Activated CD4-positive, alpha-beta memory T cell treated with anti-CD3 and anti-CD28 coated beads for 36 hours (primary cell): ENCODE data around the gene DUSP10. TPM values are rescaled to one million over a fixed set of nuclear protein-coding genes. Genes with fewer than 3 reads are reported as not detected.

Experiments
- CTCF ChIA-PET: fragments of 350-600 bp; sonication (Branson Sonifier 250); formaldehyde crosslinking; loops from one replicate; lab custom pipeline; 2021; ENCODE audit warnings: antibody characterized with exemption, inconsistent platforms; lab: Charles Lee
- POLR2A ChIA-PET: fragments of 350-600 bp; sonication (Branson Sonifier 250); formaldehyde crosslinking; loops from one replicate; lab custom pipeline; 2021; ENCODE audit warnings: antibody characterized with exemption; lab: Charles Lee
- DNase-seq: peaks from one replicate; pipeline ENCODE4 v3.0.0-alpha.2; 2020
- H3K27ac Mint-ChIP-seq: one replicate; pipeline ENCODE4 v1.8.0; 2021; ENCODE audit warnings: mixed read lengths
- H3K27me3 Mint-ChIP-seq: one replicate; pipeline ENCODE4 v1.8.0; 2021; ENCODE audit warnings: mixed read lengths
- H3K36me3 Mint-ChIP-seq: one replicate; pipeline ENCODE4 v1.8.0; 2021; ENCODE audit warnings: mixed read lengths
- H3K4me1 Mint-ChIP-seq: one replicate; pipeline ENCODE4 v1.8.0; 2021; ENCODE audit warnings: low read depth, mixed read lengths
- H3K4me3 Mint-ChIP-seq: one replicate; pipeline ENCODE4 v1.8.0; 2021; ENCODE audit warnings: mild to moderate bottlenecking, mixed read lengths
- H3K9me3 Mint-ChIP-seq: one replicate; pipeline ENCODE4 v1.8.0; 2021; ENCODE audit warnings: mixed read lengths
- intact Hi-C: fragments of 100-400 bp; cut with micrococcal nuclease; formaldehyde crosslinking; loops from one replicate; pipeline ENCODE4 v1.15.1; 2023
- total RNA-seq, 2 experiments: library from RNA; stranded (reverse); gene quantifications; one replicate each; pipeline ENCODE4 v1.2.3, GENCODE V29; 2021

Gene DUSP10
- total RNA-seq, 2 experiments from 2014 or later = 8.8 to 8.9 TPM

- Mint-ChIP-seq H3K27ac (peak overlapping the region; percentile 79), H3K9me3 (no peaks in the 10 kb centered on the region), H3K4me1 (peaks cover 76% of the 10 kb centered on the region), H3K36me3 (no peaks in the 10 kb centered on the region), H3K4me3 (peak overlapping the region; percentile 21), H3K27me3 (no peaks in the 10 kb centered on the region)
- intact Hi-C loops = loop anchor here (1.0 kb wide), 1 partner anchor 52 kb away; no protein-coding TSS in a partner anchor
- ChIA-PET POLR2A (interaction anchor here (1.2 to 2.8 kb wide), 6 partner anchors 17 to 62 kb away, joined by 4 to 12 read pairs (median 6); partner anchors contain the start of gene DUSP10), CTCF (interaction anchor here (1.6 to 2.2 kb wide), 2 partner anchors 12 to 35 kb away, joined by 3 to 4 read pairs; no protein-coding TSS in a partner anchor)
- no peak for DNase-seq
These were observed 36.2 kb upstream of the DUSP10 start for GRCh38 chr1:221778125-221778524.

DNA sequence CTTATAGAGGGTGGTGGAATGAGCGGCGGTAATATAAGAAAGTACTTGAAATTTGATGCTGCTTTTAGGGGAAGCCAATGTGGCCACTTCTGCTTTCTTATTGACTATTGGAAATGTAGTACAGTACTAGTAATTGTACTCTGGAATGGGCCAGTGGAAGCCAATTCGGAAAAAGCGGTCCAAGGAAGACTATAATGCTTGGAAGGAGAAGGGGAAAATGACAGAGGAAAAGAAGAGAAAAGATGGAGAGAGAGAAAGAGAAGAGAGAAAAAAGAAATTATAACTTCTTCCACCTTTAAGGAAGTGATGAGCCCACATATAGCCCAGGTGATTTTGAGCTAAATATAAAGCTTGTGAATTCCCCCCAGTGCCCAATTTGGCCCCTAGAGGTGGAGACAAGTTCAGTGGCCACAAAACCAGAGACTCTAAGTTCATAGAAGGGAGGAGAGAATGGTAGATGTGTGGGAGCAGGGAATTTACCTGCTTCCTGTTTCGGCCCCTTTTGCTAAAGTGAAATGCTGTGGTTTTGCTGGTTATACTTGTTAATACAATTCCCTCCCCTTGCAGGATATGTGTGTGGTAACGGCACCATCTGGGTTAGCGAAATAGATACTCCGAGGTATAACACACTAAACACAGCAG is 35.7 kb upstream of the DUSP10 start:
- peak overlapping the region; percentile 79 for H3K27ac Mint-ChIP-seq
- POLR2A ChIA-PET = interaction anchor here (0.8 to 2.8 kb wide), 6 partner anchors 18 to 63 kb away, joined by 4 to 12 read pairs (median 6); partner anchors contain the start of gene DUSP10
- no peaks in the 10 kb centered on the region for H3K27me3 Mint-ChIP-seq
- peak overlapping the region; percentile 38 for H3K4me3 Mint-ChIP-seq
- CTCF ChIA-PET = interaction anchor here (0.6 to 2.2 kb wide), 5 partner anchors 12 to 52 kb away, joined by 3 to 4 read pairs (median 3); no protein-coding TSS in a partner anchor
- no peaks in the 10 kb centered on the region for H3K9me3 Mint-ChIP-seq
- H3K36me3 Mint-ChIP-seq = no peaks in the 10 kb centered on the region
- intact Hi-C loops = loop anchor here (1.0 kb wide), 13 partner anchors 17 to 337 kb away; partner anchors contain the start of gene DUSP10
- peaks cover 71% of the 10 kb centered on the region for H3K4me1 Mint-ChIP-seq
- DNase-seq = peak; percentile 73

- ChIA-PET CTCF (interaction anchor here (0.6 to 1.6 kb wide), 6 partner anchors 11 to 63 kb away, joined by 3 read pairs; no protein-coding TSS in a partner anchor), POLR2A (interaction anchor here (0.7 to 2.8 kb wide), 7 partner anchors 18 to 338 kb away, joined by 3 to 12 read pairs (median 4); partner anchors contain the start of gene DUSP10)
- Mint-ChIP-seq H3K9me3 (no peaks in the 10 kb centered on the region), H3K4me1 (peaks cover 64% of the 10 kb centered on the region), H3K27ac (peak overlapping the region; percentile 79), H3K27me3 (no peaks in the 10 kb centered on the region), H3K36me3 (no peaks in the 10 kb centered on the region), H3K4me3 (no peak overlapping the region)
- intact Hi-C loops = loop anchor here (1.0 kb wide), 12 partner anchors 18 to 336 kb away; partner anchors contain the start of gene DUSP10
- DNase-seq = peak; percentile 33
These were observed 34.8 kb upstream of the DUSP10 start for GRCh38 chr1:221776495-221777301.

GRCh38 chr1:221775206-221775605 is 33.3 kb upstream of the DUSP10 start:
- Mint-ChIP-seq H3K4me3 (no peak overlapping the region), H3K27ac (no peak overlapping the region), H3K9me3 (no peaks in the 10 kb centered on the region), H3K4me1 (peaks cover 59% of the 10 kb centered on the region), H3K36me3 (no peaks in the 10 kb centered on the region), H3K27me3 (no peaks in the 10 kb centered on the region)
- ChIA-PET POLR2A (interaction anchor here (1.2 kb wide), 2 partner anchors 32 to 33 kb away, joined by 4 to 9 read pairs; partner anchors contain the start of gene DUSP10), CTCF (interaction anchor here (1.5 kb wide), 1 partner anchor 20 kb away, joined by 4 read pairs; no protein-coding TSS in a partner anchor)
- intact Hi-C loops = no loop called here
- DNase-seq = no peak

- Mint-ChIP-seq H3K36me3 (no peaks in the 10 kb centered on the region), H3K9me3 (no peaks in the 10 kb centered on the region), H3K4me1 (peaks cover 53% of the 10 kb centered on the region), H3K4me3 (no peak overlapping the region), H3K27me3 (no peaks in the 10 kb centered on the region), H3K27ac (no peak overlapping the region)
- ChIA-PET POLR2A (no interaction called here), CTCF (interaction anchor here (0.6 to 1.5 kb wide), 2 partner anchors 19 to 339 kb away, joined by 3 to 4 read pairs; no protein-coding TSS in a partner anchor)
- intact Hi-C loops = no loop called here
- DNase-seq = no peak
These were observed 32.4 kb upstream of the DUSP10 start for GRCh38 chr1:221774054-221774842.

DNA sequence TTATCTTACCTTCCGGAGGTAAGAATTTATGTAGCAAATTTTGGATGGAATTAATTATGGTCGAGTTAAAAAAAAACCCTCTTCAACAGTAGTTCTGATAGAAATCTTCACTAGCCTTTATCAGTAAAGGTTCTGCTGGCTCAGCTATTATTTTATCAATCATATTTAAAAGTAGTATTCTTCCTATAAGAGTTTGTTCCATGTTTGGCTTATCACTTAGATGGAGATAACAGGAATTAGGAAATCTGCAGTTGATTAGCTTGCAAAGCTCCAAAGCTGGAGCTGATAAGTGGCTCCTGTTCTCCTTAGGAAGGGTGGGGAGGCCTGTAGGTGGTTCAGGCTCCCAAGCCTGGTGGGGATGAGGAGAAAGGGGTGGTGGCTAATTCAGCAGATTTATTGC is 31.5 kb upstream of the DUSP10 start:
- intact Hi-C loops = no loop called here
- CTCF ChIA-PET = interaction anchor here (0.6 kb wide), 1 partner anchor 338 kb away, joined by 3 read pairs; no protein-coding TSS in a partner anchor

DNA sequence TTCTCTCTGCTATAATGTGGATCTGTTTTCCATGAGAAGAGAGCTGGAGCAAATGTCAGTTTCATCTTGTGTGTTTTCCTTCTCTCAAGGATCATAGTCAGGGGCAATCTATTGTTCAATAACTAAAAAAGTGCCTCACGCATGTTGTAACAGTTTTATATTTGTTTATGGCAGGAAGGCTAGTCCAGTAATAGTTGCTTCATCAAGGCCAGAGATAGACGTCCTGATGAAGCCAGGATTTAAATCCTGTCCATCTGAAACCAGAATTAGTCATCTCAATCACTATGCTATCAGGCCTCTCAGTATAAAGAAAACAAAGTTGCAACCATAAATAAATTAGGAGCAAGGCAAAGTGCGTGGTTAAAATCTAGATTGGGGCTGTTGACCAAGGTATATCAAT is 30.2 kb upstream of the DUSP10 start:
- no peaks in the 10 kb centered on the region for H3K9me3 Mint-ChIP-seq
- CTCF ChIA-PET = no interaction called here
- H3K36me3 Mint-ChIP-seq = no peaks in the 10 kb centered on the region
- H3K27me3 Mint-ChIP-seq = no peaks in the 10 kb centered on the region
- no peak overlapping the region for H3K27ac Mint-ChIP-seq
- peaks cover 42% of the 10 kb centered on the region for H3K4me1 Mint-ChIP-seq
- DNase-seq = no peak
- intact Hi-C loops = no loop called here
- POLR2A ChIA-PET = no interaction called here
- H3K4me3 Mint-ChIP-seq = no peak overlapping the region

More for the DNA sequence above, 31.5 kb upstream of the DUSP10 start:
- Mint-ChIP-seq H3K4me3 (no peak overlapping the region), H3K27me3 (no peaks in the 10 kb centered on the region), H3K4me1 (peaks cover 51% of the 10 kb centered on the region), H3K36me3 (no peaks in the 10 kb centered on the region), H3K27ac (no peak overlapping the region), H3K9me3 (no peaks in the 10 kb centered on the region)
- POLR2A ChIA-PET = no interaction called here
- no peak for DNase-seq

GRCh38 chr1:221768444-221769066 is 26.7 kb upstream of the DUSP10 start:
- intact Hi-C loops = no loop called here
- no peak overlapping the region for H3K27ac Mint-ChIP-seq
- H3K9me3 Mint-ChIP-seq = no peaks in the 10 kb centered on the region
- CTCF ChIA-PET = no interaction called here
- POLR2A ChIA-PET = no interaction called here
- no peak for DNase-seq
- H3K4me3 Mint-ChIP-seq = no peak overlapping the region
- H3K27me3 Mint-ChIP-seq = no peaks in the 10 kb centered on the region
- H3K36me3 Mint-ChIP-seq = no peaks in the 10 kb centered on the region
- H3K4me1 Mint-ChIP-seq = peaks cover 17% of the 10 kb centered on the region

DNA sequence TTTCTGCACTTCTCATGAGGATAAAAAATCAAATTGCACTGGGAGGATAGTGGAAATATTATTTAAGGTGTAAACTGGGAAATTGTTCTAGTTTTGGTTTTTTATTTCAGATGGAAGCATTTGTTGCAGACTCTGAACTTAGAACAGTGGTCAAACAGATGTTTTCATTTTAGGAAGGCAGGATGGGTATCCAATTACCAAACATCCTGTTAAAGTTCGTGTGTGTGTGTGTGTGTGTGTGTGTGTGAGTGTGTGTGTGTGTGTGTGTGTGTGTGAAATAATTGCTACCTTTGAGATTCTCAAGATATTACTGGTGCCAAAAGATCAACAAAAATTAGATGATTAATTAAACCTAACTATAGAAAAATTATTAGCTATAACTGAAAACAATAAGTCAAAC is 24.3 kb upstream of the DUSP10 start:
- no peak overlapping the region for H3K27ac Mint-ChIP-seq
- no peaks in the 10 kb centered on the region for H3K27me3 Mint-ChIP-seq
- H3K36me3 Mint-ChIP-seq = no peaks in the 10 kb centered on the region
- ChIA-PET POLR2A (no interaction called here), CTCF (interaction anchor here (1.2 kb wide), 1 partner anchor 11 kb away, joined by 3 read pairs; no protein-coding TSS in a partner anchor)
- H3K4me3 Mint-ChIP-seq = no peak overlapping the region
- DNase-seq = no peak
- intact Hi-C loops = no loop called here
- H3K9me3 Mint-ChIP-seq = no peaks in the 10 kb centered on the region
- H3K4me1 Mint-ChIP-seq = peaks cover 22% of the 10 kb centered on the region

- H3K4me1 Mint-ChIP-seq = peaks cover 26% of the 10 kb centered on the region
- no peak overlapping the region for H3K27ac Mint-ChIP-seq
- no peak for DNase-seq
- H3K9me3 Mint-ChIP-seq = no peaks in the 10 kb centered on the region
- no peaks in the 10 kb centered on the region for H3K27me3 Mint-ChIP-seq
- no peak overlapping the region for H3K4me3 Mint-ChIP-seq
- H3K36me3 Mint-ChIP-seq = no peaks in the 10 kb centered on the region
- ChIA-PET POLR2A (no interaction called here), CTCF (interaction anchor here (1.2 kb wide), 1 partner anchor 12 kb away, joined by 3 read pairs; no protein-coding TSS in a partner anchor)
- intact Hi-C loops = no loop called here
These were observed 23.6 kb upstream of the DUSP10 start for GRCh38 chr1:221765527-221765926.

GRCh38 chr1:221762121-221762520 is 20.2 kb upstream of the DUSP10 start:
- H3K27me3 Mint-ChIP-seq = no peaks in the 10 kb centered on the region
- intact Hi-C loops = no loop called here
- DNase-seq = no peak
- CTCF ChIA-PET = interaction anchor here (0.7 kb wide), 1 partner anchor 327 kb away, joined by 3 read pairs; no protein-coding TSS in a partner anchor
- no peak overlapping the region for H3K4me3 Mint-ChIP-seq
- POLR2A ChIA-PET = no interaction called here
- H3K36me3 Mint-ChIP-seq = no peaks in the 10 kb centered on the region
- no peaks in the 10 kb centered on the region for H3K9me3 Mint-ChIP-seq
- H3K27ac Mint-ChIP-seq = no peak overlapping the region
- H3K4me1 Mint-ChIP-seq = peaks cover 14% of the 10 kb centered on the region
